Measurements from ENCODE around the gene SYT10. TPM values are rescaled to one million over a fixed set of nuclear protein-coding genes. Genes with fewer than 3 reads are reported as not detected.
"Not testable (repeated sequence)": the region's sequence is repeated elsewhere in the genome, so short reads cannot be mapped to it uniquely, and the experiment has no call there.

Gene SYT10
- total and polyA plus RNA-seq, 5 donors from 2014 or later: not detected

- ATAC-seq (ENCODE audit: low read depth in 2 of 2): no peak
- H3K27ac Mint-ChIP-seq: no peak overlapping the region
- Histone ChIP-seq H3K4me3 (ENCODE audit: low read depth, low read length) (no peak overlapping the region), H3K36me3 (ENCODE audit: control insufficient read depth, insufficient read depth, low read length) (no peaks in the 10 kb centered on the region), H3K9me3 (ENCODE audit: control insufficient read depth in 2 of 2, low read length in 2 of 2) (no peaks in the 10 kb centered on the region), H3K27ac (ENCODE audit: insufficient read depth, low read length, poor library complexity, severe bottlenecking) (no peak overlapping the region), H3K27me3 (ENCODE audit: control insufficient read depth, insufficient read depth, low read length) (no peaks in the 10 kb centered on the region), H3K4me1 (ENCODE audit: control insufficient read depth, insufficient read depth, low read length, poor library complexity, severe bottlenecking) (no peaks in the 10 kb centered on the region)
- no peaks in the 10 kb centered on the region for H3K36me3 Mint-ChIP-seq
- no peaks in the 10 kb centered on the region for H3K4me1 Mint-ChIP-seq
- no peaks in the 10 kb centered on the region for H3K27me3 Mint-ChIP-seq
- no peak overlapping the region for H3K4me3 Mint-ChIP-seq
- DNase-seq: no peak
- peaks cover 0 to 7% (median 2%) of the 10 kb centered on the region in 7 donors for H3K9me3 Mint-ChIP-seq
Observed at GRCh38 chr12:33349791-33350190, 89.8 kb downstream of the SYT10 start.

DNA sequence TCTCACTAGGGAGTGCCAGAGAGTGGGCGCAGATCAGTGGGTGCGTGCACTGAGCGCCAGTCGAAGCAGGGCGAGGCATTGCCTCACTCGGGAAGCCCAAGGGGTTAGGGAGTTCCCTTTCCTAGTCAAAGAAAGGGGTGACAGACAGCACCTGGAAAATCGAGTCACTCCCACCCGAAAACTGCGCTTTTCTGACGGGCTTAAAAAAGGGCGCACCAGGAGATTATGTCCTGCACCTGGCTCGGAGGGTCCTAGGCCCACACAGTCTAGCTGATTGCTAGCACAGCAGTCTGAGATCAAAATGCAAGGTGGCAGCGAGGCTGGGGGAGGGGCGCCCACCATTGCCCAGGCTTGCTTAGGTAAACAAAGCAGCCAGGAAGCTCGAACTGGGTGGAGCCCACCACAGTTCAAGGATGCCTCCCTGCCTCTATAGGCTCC is 107.6 kb downstream of the SYT10 start:
- H3K4me1 Mint-ChIP-seq; ATAC-seq (ENCODE audit: low read depth in 2 of 2); H3K4me3 Mint-ChIP-seq; H3K27me3 ChIP-seq (ENCODE audit: control insufficient read depth, insufficient read depth, low read length); DNase-seq; H3K36me3 Mint-ChIP-seq; H3K4me3 ChIP-seq (ENCODE audit: low read depth, low read length); H3K27ac ChIP-seq (ENCODE audit: insufficient read depth, low read length, poor library complexity, severe bottlenecking); H3K9me3 Mint-ChIP-seq; H3K27ac Mint-ChIP-seq; H3K4me1 ChIP-seq (ENCODE audit: control insufficient read depth, insufficient read depth, low read length, poor library complexity, severe bottlenecking); H3K36me3 ChIP-seq (ENCODE audit: control insufficient read depth, insufficient read depth, low read length); H3K9me3 ChIP-seq (ENCODE audit: control insufficient read depth in 2 of 2, low read length in 2 of 2); H3K27me3 Mint-ChIP-seq: not testable (repeated sequence)

GRCh38 chr12:33330940-33331339 is 108.7 kb downstream of the SYT10 start:
- Mint-ChIP-seq H3K4me1 (no peaks in the 10 kb centered on the region), H3K27me3 (no peaks in the 10 kb centered on the region), H3K4me3 (no peak overlapping the region), H3K36me3 (no peaks in the 10 kb centered on the region), H3K27ac (no peak overlapping the region), H3K9me3 (peaks cover 0 to 13% (median 4%) of the 10 kb centered on the region in 7 donors)
- ATAC-seq (ENCODE audit: low read depth in 2 of 2) (no peak), DNase-seq (no peak)
- no peaks in the 10 kb centered on the region for H3K4me1 ChIP-seq (ENCODE audit: control insufficient read depth, insufficient read depth, low read length, poor library complexity, severe bottlenecking)
- no peak overlapping the region for H3K27ac ChIP-seq (ENCODE audit: insufficient read depth, low read length, poor library complexity, severe bottlenecking)
- no peak overlapping the region for H3K4me3 ChIP-seq (ENCODE audit: low read depth, low read length)
- no peaks in the 10 kb centered on the region for H3K36me3 ChIP-seq (ENCODE audit: control insufficient read depth, insufficient read depth, low read length)
- H3K9me3 ChIP-seq (ENCODE audit: control insufficient read depth in 2 of 2, low read length in 2 of 2): no peaks in the 10 kb centered on the region
- no peaks in the 10 kb centered on the region for H3K27me3 ChIP-seq (ENCODE audit: control insufficient read depth, insufficient read depth, low read length)
